ENCODE results near the gene MMAB.

The MMAB gene

DNA sequence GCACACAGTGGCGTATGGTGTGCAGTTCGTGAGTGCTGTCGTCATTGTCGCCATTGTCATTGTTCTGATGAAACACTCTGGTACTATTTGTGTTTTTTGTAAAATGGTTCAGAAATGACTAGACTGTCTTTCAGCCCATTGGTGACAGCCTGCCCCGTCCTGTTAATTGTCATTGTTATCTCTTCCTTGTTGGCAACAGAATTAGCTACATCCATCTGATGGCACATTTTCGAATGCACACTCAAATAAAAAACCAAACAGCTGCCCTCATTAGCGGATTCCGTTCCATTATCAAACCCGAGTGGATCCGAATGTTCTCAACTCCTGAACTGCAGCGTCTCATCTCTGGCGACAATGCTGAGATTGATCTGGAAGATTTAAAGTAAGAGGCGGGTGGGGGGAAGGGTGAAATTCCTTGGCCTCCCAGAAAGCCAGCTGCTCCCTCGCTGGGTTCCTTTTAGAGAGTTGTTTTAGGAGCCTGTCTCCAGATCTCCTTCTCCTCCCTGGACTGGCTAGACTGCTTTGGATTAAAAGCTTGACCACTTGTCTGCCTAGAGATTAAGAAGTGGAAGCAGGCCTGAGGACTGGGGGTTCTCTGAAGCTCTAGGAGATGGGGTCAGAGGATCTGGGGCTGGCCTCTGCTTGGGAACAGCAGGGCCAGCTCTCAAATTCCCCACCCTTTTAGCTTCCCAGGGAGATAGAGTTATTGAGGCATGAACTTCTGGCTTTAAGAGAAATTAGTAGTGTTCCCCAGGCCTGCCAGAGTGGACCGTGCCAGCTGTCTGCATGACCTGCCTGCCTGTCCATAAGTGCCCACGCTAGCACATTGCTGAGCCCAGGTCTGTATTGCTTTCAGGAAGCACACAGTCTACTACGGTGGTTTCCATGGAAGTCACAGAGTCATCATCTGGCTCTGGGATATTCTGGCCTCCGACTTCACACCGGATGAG, 43.3 kb downstream of the MMAB start:
- Histone ChIP-seq H3K9me3 (no peaks in the 10 kb centered on the region), H3K4me3 (ENCODE audit: low read depth, low read length) (no peak overlapping the region), H3K36me3 (no peaks in the 10 kb centered on the region), H3K27me3 (no peaks in the 10 kb centered on the region), H3K4me1 (peaks cover 63% of the 10 kb centered on the region)
- DNase-seq, result no peak
- TF ChIP-seq, protein P1, sequence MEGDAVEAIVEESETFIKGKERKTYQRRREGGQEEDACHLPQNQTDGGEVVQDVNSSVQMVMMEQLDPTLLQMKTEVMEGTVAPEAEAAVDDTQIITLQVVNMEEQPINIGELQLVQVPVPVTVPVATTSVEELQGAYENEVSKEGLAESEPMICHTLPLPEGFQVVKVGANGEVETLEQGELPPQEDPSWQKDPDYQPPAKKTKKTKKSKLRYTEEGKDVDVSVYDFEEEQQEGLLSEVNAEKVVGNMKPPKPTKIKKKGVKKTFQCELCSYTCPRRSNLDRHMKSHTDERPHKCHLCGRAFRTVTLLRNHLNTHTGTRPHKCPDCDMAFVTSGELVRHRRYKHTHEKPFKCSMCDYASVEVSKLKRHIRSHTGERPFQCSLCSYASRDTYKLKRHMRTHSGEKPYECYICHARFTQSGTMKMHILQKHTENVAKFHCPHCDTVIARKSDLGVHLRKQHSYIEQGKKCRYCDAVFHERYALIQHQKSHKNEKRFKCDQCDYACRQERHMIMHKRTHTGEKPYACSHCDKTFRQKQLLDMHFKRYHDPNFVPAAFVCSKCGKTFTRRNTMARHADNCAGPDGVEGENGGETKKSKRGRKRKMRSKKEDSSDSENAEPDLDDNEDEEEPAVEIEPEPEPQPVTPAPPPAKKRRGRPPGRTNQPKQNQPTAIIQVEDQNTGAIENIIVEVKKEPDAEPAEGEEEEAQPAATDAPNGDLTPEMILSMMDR (IDR thresholded peaks at IDR 0.05; ENCODE audit: low read depth, low read length), result no peak

DNA sequence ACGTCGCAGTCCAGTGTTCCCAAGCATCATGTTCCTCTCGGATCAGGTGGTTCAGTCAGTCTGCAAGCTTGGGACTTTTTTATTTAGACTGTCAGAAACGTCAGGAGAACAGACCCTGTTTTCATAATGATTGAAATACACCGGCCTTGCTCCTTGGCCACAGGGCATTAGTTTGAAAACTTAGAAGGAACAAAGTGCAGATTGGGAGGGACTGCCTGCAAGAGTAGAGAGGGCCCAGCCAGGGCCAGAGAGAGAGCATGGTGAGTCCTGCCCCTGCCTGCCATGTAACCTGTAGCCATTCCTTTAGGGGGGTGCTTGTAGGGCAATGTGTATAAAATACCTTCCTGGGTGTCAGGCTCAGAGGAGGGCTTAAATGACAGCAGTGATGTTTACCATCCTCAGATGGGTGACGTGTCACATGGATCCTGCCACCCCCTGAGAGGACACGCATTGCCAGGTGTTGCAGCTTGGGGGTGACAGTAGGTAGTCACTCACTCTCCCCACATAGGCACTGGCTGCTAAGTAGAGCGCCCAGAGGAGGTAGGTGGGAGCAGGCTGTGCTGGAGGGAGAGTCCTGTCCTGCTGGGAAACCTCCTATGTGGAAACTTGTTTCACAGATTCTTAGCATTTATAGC, 45.7 kb downstream of the MMAB start:
- Histone ChIP-seq H3K36me3 (no peaks in the 10 kb centered on the region), H3K9me3 (no peaks in the 10 kb centered on the region), H3K4me3 (ENCODE audit: low read depth, low read length) (no peak overlapping the region), H3K4me1 (peaks cover 66% of the 10 kb centered on the region), H3K27me3 (no peaks in the 10 kb centered on the region)
- DNase-seq, result no peak
- TF ChIP-seq, protein P1 (IDR thresholded peaks at IDR 0.05; ENCODE audit: low read depth, low read length), result no peak

DNA sequence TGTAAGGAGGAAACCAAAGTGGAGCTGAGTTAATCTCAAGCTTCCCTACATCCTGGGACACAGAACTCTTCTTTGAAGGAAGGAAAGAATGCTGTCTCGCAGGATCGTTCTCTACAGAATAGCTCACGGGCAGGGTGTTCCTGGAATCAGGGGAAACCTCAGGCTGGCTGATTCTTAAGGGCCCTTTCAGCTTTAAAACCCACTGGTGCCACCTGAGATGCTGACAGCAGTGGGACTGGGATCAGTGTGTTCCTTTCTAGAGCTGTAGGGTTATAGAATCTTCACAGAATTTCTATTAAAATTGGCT, 48.1 kb downstream of the MMAB start:
- no peaks in the 10 kb centered on the region for H3K27me3 ChIP-seq
- H3K4me1 ChIP-seq, result peaks cover 55% of the 10 kb centered on the region
- TF ChIP-seq, protein P1 (IDR thresholded peaks at IDR 0.05; ENCODE audit: low read depth, low read length), result no peak
- H3K36me3 ChIP-seq, result peaks cover 7% of the 10 kb centered on the region
- H3K9me3 ChIP-seq, result no peaks in the 10 kb centered on the region
- DNase-seq, result no peak
- no peak overlapping the region for H3K4me3 ChIP-seq (ENCODE audit: low read depth, low read length)

DNA sequence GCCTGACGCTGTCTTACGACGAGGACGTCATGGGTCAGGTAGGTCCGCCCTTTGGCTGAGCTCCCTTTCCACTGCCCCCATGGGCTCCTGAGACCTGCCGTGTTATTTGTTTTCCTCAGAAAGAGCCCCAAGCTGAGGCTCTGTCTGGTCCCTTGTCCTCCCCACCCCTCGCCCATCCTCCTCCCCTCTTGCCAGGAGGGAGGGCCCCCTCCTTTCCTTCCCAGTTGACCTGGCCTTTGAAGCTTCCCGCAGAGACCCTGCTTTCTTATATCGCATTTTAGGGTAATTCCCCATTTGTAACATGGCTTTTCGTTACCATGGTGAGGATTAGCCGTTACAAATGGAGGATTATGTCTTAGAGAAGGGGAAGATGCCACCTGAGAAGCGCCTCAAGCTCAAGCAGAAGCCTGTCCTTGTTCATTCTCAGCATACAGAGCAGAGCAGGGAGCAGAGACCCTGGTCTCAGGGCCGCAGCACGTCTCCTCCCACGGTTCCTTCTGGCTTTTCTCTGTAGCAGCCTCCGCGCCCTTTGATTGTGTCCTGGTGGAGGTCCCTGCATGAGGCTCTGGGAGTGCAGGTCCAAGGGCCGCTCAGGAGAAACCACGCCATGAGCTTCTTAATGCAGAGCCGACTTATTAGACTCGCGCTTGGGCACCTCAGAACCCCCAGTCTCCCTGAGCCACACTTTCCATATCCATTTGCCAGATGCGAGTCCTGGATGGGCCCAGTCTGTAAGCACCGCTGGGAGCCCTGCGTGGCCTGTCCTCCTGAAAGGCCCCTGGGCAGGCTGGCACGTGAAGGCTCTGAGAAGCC, 48.6 kb downstream of the MMAB start:
- Histone ChIP-seq H3K27me3 (no peaks in the 10 kb centered on the region), H3K9me3 (no peaks in the 10 kb centered on the region), H3K36me3 (peaks cover 7% of the 10 kb centered on the region), H3K4me1 (peaks cover 55% of the 10 kb centered on the region), H3K4me3 (ENCODE audit: low read depth, low read length) (no peak overlapping the region)
- no peak for DNase-seq
- TF ChIP-seq, protein P1 (IDR thresholded peaks at IDR 0.05; ENCODE audit: low read depth, low read length), result no peak

DNA sequence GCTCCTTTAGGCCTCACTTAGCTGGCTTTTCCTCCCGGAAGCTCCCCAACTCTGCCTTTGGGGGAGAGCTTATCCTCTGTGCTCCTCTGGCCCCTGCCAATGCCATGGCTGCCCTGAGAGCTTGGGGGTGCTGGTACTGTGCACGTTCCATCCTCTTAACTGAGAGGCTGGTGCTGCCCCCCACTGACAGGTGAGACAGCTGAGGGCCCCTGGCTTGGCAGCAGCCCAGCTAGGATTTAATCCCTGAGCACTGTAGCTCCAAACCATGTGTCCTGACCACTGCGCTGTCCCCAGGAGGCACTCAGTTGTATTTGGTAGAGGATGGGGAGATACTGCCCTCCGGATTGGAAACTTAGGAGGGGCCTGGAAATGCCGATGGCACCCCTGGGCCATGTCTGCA, 49.8 kb downstream of the MMAB start:
- H3K9me3 ChIP-seq, result no peaks in the 10 kb centered on the region
- no peak for DNase-seq
- H3K4me1 ChIP-seq, result peaks cover 59% of the 10 kb centered on the region
- H3K36me3 ChIP-seq, result peaks cover 7% of the 10 kb centered on the region
- H3K27me3 ChIP-seq, result no peaks in the 10 kb centered on the region
- TF ChIP-seq, protein P1 (IDR thresholded peaks at IDR 0.05; ENCODE audit: low read depth, low read length), result no peak
- no peak overlapping the region for H3K4me3 ChIP-seq (ENCODE audit: low read depth, low read length)

All from BE2C (cell line).